SK-N-SH (cell line): ENCODE data around the gene ACTR2.

Experiments
- CHD2 ChIP-seq: fragments of 150-350 bp; IDR thresholded peaks from 2 replicates; pipeline ENCODE4 v1.6.1; 2018; ENCODE audit warnings: low read length; ENCODE audit not compliant: partially characterized antibody
- FOXM1 ChIP-seq: IDR thresholded peaks from 2 replicates; pipeline ENCODE4 v1.4.0; 2012; ENCODE audit warnings: low read depth, mild to moderate bottlenecking
- JUND ChIP-seq: IDR thresholded peaks from 2 replicates; pipeline ENCODE4 v1.4.0; 2012
- MEF2A ChIP-seq: IDR thresholded peaks from 2 replicates; pipeline ENCODE4 v1.4.0; 2012; ENCODE audit warnings: low read depth, borderline replicate concordance
- POLR2AphosphoS5 ChIP-seq: IDR thresholded peaks from 2 replicates; pipeline ENCODE4 v1.6.1; 2012; ENCODE audit warnings: low read depth, low read length
- RCOR1 ChIP-seq: fragments of 150-350 bp; IDR thresholded peaks from 2 replicates; pipeline ENCODE4 v1.6.1; 2017; ENCODE audit warnings: antibody characterized with exemption, low read length
- RXRA ChIP-seq: IDR thresholded peaks from 2 replicates; pipeline ENCODE4 v1.4.0; 2012; ENCODE audit warnings: low read depth, mild to moderate bottlenecking, borderline replicate concordance
- SIN3A ChIP-seq: IDR thresholded peaks from 2 replicates; pipeline ENCODE4 v1.6.1; 2012; ENCODE audit warnings: low read depth, mild to moderate bottlenecking, low read length, moderate library complexity, borderline replicate concordance
- TEAD4 ChIP-seq: IDR thresholded peaks from 2 replicates; pipeline ENCODE4 v1.4.0; 2012; ENCODE audit warnings: mild to moderate bottlenecking, borderline replicate concordance; ENCODE audit not compliant: insufficient read depth
- YY1 ChIP-seq: IDR thresholded peaks from 2 replicates; pipeline ENCODE4 v1.4.0; 2012; ENCODE audit warnings: low read depth, mild to moderate bottlenecking
- TF ChIP-seq, protein P1 (sequence below): fragments of 200-600 bp; sonication (generic); IDR thresholded peaks from 2 replicates; pipeline ENCODE4 v1.6.1; 2017; ENCODE audit warnings: antibody characterized with exemption, mild to moderate bottlenecking, moderate library complexity
- TF ChIP-seq, protein P2 (sequence below): fragments of 150-350 bp; IDR thresholded peaks from 2 replicates; pipeline ENCODE4 v1.6.1; 2017; ENCODE audit warnings: antibody characterized with exemption, low read length, low read depth, borderline replicate concordance
- TF ChIP-seq, protein P3 (sequence below): IDR thresholded peaks from 2 replicates; pipeline ENCODE4 v1.4.0; 2012; ENCODE audit warnings: low read depth

DNA sequence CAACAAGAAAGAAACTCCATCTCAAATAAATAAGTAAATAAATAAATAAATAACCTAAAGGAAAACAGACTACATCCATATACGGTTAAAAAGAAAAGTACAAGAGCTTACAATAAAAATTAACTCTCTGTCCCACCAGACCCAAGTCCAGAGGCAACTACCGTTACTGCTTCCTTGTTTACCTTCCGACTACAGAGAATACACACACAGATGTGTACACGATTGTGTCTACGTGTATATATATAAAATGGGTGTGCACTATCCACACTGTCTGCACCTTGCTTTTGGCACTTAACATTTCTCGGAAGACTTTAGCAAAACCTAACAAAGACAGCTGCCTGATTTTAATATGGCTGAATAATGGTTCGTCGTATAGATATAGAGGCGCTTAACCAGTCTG lies 69.9 kb downstream of the ACTR2 start:
- TF ChIP-seq, protein P1, sequence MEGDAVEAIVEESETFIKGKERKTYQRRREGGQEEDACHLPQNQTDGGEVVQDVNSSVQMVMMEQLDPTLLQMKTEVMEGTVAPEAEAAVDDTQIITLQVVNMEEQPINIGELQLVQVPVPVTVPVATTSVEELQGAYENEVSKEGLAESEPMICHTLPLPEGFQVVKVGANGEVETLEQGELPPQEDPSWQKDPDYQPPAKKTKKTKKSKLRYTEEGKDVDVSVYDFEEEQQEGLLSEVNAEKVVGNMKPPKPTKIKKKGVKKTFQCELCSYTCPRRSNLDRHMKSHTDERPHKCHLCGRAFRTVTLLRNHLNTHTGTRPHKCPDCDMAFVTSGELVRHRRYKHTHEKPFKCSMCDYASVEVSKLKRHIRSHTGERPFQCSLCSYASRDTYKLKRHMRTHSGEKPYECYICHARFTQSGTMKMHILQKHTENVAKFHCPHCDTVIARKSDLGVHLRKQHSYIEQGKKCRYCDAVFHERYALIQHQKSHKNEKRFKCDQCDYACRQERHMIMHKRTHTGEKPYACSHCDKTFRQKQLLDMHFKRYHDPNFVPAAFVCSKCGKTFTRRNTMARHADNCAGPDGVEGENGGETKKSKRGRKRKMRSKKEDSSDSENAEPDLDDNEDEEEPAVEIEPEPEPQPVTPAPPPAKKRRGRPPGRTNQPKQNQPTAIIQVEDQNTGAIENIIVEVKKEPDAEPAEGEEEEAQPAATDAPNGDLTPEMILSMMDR, result no peak
- TF ChIP-seq TEAD4, result no peak
- TF ChIP-seq JUND, result no peak
- TF ChIP-seq, protein P2, sequence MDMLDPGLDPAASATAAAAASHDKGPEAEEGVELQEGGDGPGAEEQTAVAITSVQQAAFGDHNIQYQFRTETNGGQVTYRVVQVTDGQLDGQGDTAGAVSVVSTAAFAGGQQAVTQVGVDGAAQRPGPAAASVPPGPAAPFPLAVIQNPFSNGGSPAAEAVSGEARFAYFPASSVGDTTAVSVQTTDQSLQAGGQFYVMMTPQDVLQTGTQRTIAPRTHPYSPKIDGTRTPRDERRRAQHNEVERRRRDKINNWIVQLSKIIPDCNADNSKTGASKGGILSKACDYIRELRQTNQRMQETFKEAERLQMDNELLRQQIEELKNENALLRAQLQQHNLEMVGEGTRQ, result no peak
- TF ChIP-seq MEF2A, result no peak
- no peak for TF ChIP-seq RXRA
- no peak for TF ChIP-seq POLR2AphosphoS5
- TF ChIP-seq CHD2, result no peak
- no peak for TF ChIP-seq YY1
- TF ChIP-seq FOXM1, result no peak
- no peak for TF ChIP-seq SIN3A
- TF ChIP-seq RCOR1, result no peak
- TF ChIP-seq, protein P3, sequence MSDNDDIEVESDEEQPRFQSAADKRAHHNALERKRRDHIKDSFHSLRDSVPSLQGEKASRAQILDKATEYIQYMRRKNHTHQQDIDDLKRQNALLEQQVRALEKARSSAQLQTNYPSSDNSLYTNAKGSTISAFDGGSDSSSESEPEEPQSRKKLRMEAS, result no peak
